ENCODE data around the gene NOL3. TPM values are rescaled to one million over a fixed set of nuclear protein-coding genes. Genes with fewer than 3 reads are reported as not detected.

NOL3 gene
- total RNA-seq, 1 experiment from 2014 or later: 24.1 TPM

GRCh38 chr16:67169642-67170167, 633 bp upstream of the NOL3 start:
- Histone ChIP-seq H3K27ac (peak overlapping the region; percentile 92; the same call in 1 of the 2 replicates), H3K4me3 (peak overlapping the region; percentile 42), H3K4me1 (replicated peaks) (peaks cover 36% of the 10 kb centered on the region), H3K27me3 (replicated peaks) (no peaks in the 10 kb centered on the region), H3K36me3 (peaks cover 2% of the 10 kb centered on the region), H3K9me3 (replicated peaks) (no peaks in the 10 kb centered on the region)
- no peak for DNase-seq (ENCODE audit: low read depth in 1 of 2, low spot score in 2 of 2)

GRCh38 chr16:67170949-67171649, 761 bp downstream of the NOL3 start:
- H3K27ac ChIP-seq: peak overlapping the region; percentile 92
- peak overlapping the region; percentile 42 for H3K4me3 ChIP-seq
- peaks cover 11% of the 10 kb centered on the region for H3K36me3 ChIP-seq
- peaks cover 39% of the 10 kb centered on the region for H3K4me1 ChIP-seq (replicated peaks)
- H3K9me3 ChIP-seq (replicated peaks): no peaks in the 10 kb centered on the region
- no peak for DNase-seq (ENCODE audit: low read depth in 1 of 2, low spot score in 2 of 2)
- H3K27me3 ChIP-seq (replicated peaks): no peaks in the 10 kb centered on the region

GRCh38 chr16:67173323-67173722, 3.0 kb downstream of the NOL3 start:
- no peak overlapping the region for H3K27ac ChIP-seq
- DNase-seq (ENCODE audit: low read depth in 1 of 2, low spot score in 2 of 2): no peak
- H3K9me3 ChIP-seq (replicated peaks): no peaks in the 10 kb centered on the region
- H3K27me3 ChIP-seq (replicated peaks): no peaks in the 10 kb centered on the region
- H3K36me3 ChIP-seq: peaks cover 15% of the 10 kb centered on the region
- H3K4me3 ChIP-seq: peak overlapping the region; percentile 37
- H3K4me1 ChIP-seq (replicated peaks): peaks cover 39% of the 10 kb centered on the region

GRCh38 chr16:67173808-67174705, 3.7 kb downstream of the NOL3 start:
- peak overlapping the region; percentile 37 for H3K4me3 ChIP-seq
- no peak overlapping the region for H3K27ac ChIP-seq
- no peaks in the 10 kb centered on the region for H3K27me3 ChIP-seq (replicated peaks)
- peaks cover 15% of the 10 kb centered on the region for H3K36me3 ChIP-seq
- DNase-seq (ENCODE audit: low read depth in 1 of 2, low spot score in 2 of 2): peak; percentile 74 to 88
- H3K9me3 ChIP-seq (replicated peaks): no peaks in the 10 kb centered on the region
- peaks cover 39% of the 10 kb centered on the region for H3K4me1 ChIP-seq (replicated peaks)

- H3K27ac ChIP-seq: no peak overlapping the region
- H3K4me1 ChIP-seq (replicated peaks): peaks cover 34% of the 10 kb centered on the region
- no peaks in the 10 kb centered on the region for H3K27me3 ChIP-seq (replicated peaks)
- DNase-seq (ENCODE audit: low read depth in 1 of 2, low spot score in 2 of 2): no peak
- H3K9me3 ChIP-seq (replicated peaks): no peaks in the 10 kb centered on the region
- peak overlapping the region; percentile 37 for H3K4me3 ChIP-seq
- peaks cover 18% of the 10 kb centered on the region for H3K36me3 ChIP-seq
Measured at GRCh38 chr16:67174706-67175231, 4.4 kb downstream of the NOL3 start.

GRCh38 chr16:67176662-67177061, 6.3 kb downstream of the NOL3 start:
- Histone ChIP-seq H3K4me3 (no peak overlapping the region), H3K9me3 (replicated peaks) (no peaks in the 10 kb centered on the region), H3K27me3 (replicated peaks) (no peaks in the 10 kb centered on the region), H3K27ac (no peak overlapping the region), H3K36me3 (peaks cover 18% of the 10 kb centered on the region), H3K4me1 (replicated peaks) (peaks cover 20% of the 10 kb centered on the region)
- DNase-seq (ENCODE audit: low read depth in 1 of 2, low spot score in 2 of 2): no peak

GRCh38 chr16:67177743-67178699, 7.7 kb downstream of the NOL3 start:
- H3K4me1 ChIP-seq (replicated peaks): peaks cover 26% of the 10 kb centered on the region
- no peak for DNase-seq (ENCODE audit: low read depth in 1 of 2, low spot score in 2 of 2)
- H3K36me3 ChIP-seq: peaks cover 18% of the 10 kb centered on the region
- no peak overlapping the region for H3K27ac ChIP-seq
- H3K27me3 ChIP-seq (replicated peaks): no peaks in the 10 kb centered on the region
- H3K4me3 ChIP-seq: no peak overlapping the region
- no peaks in the 10 kb centered on the region for H3K9me3 ChIP-seq (replicated peaks)

- Histone ChIP-seq H3K4me1 (replicated peaks) (peaks cover 20% of the 10 kb centered on the region), H3K27ac (no peak overlapping the region), H3K36me3 (peaks cover 20% of the 10 kb centered on the region), H3K27me3 (replicated peaks) (no peaks in the 10 kb centered on the region), H3K9me3 (replicated peaks) (no peaks in the 10 kb centered on the region), H3K4me3 (no peak overlapping the region)
- no peak for DNase-seq (ENCODE audit: low read depth in 1 of 2, low spot score in 2 of 2)
Measured at GRCh38 chr16:67179421-67180080, 9.2 kb downstream of the NOL3 start.

- peaks cover 14% of the 10 kb centered on the region for H3K36me3 ChIP-seq
- peaks cover 21% of the 10 kb centered on the region for H3K4me1 ChIP-seq (replicated peaks)
- no peaks in the 10 kb centered on the region for H3K27me3 ChIP-seq (replicated peaks)
- H3K4me3 ChIP-seq: no peak overlapping the region
- H3K9me3 ChIP-seq (replicated peaks): no peaks in the 10 kb centered on the region
- DNase-seq (ENCODE audit: low read depth in 1 of 2, low spot score in 2 of 2): no peak
- H3K27ac ChIP-seq: no peak overlapping the region
Measured at GRCh38 chr16:67180166-67180565, 9.8 kb downstream of the NOL3 start.

GRCh38 chr16:67181346-67181745, 11.0 kb downstream of the NOL3 start:
- Histone ChIP-seq H3K27ac (no peak overlapping the region), H3K4me3 (no peak overlapping the region), H3K36me3 (peaks cover 10% of the 10 kb centered on the region; the same call in 1 of the 2 replicates), H3K4me1 (replicated peaks) (peaks cover 33% of the 10 kb centered on the region), H3K27me3 (replicated peaks) (no peaks in the 10 kb centered on the region), H3K9me3 (replicated peaks) (no peaks in the 10 kb centered on the region)
- DNase-seq (ENCODE audit: low read depth in 1 of 2, low spot score in 2 of 2): no peak

GRCh38 chr16:67182288-67182687, 11.9 kb downstream of the NOL3 start:
- DNase-seq (ENCODE audit: low read depth in 1 of 2, low spot score in 2 of 2): no peak
- H3K36me3 ChIP-seq: peaks cover 10% of the 10 kb centered on the region; the same call in 1 of the 2 replicates
- H3K4me1 ChIP-seq (replicated peaks): peaks cover 42% of the 10 kb centered on the region
- H3K27ac ChIP-seq: no peak overlapping the region
- no peaks in the 10 kb centered on the region for H3K27me3 ChIP-seq (replicated peaks)
- no peaks in the 10 kb centered on the region for H3K9me3 ChIP-seq (replicated peaks)
- H3K4me3 ChIP-seq: no peak overlapping the region

GRCh38 chr16:67183284-67183626, 12.9 kb downstream of the NOL3 start:
- no peaks in the 10 kb centered on the region for H3K27me3 ChIP-seq (replicated peaks)
- H3K36me3 ChIP-seq: peaks cover 6% of the 10 kb centered on the region; the same call in 1 of the 2 replicates
- peaks cover 42% of the 10 kb centered on the region for H3K4me1 ChIP-seq (replicated peaks)
- H3K9me3 ChIP-seq (replicated peaks): no peaks in the 10 kb centered on the region
- peak overlapping the region; percentile 96 for H3K4me3 ChIP-seq
- DNase-seq (ENCODE audit: low read depth in 1 of 2, low spot score in 2 of 2): no peak
- peak overlapping the region; percentile 99 for H3K27ac ChIP-seq

All from SJSA1 (cell line).